B cell (primary cell): ENCODE data around the gene MED16.

Source experiments
- EZH2 ChIP-seq: IDR thresholded peaks from 2 replicates; pipeline ENCODE4 v1.6.1; 2012; ENCODE audit warnings: borderline replicate concordance, low read depth, mild to moderate bottlenecking, moderate library complexity, low read length; ENCODE audit not compliant: insufficient read depth, poor library complexity, severe bottlenecking
- TF ChIP-seq, protein P1 (sequence below): fragments of 200-600 bp; IDR thresholded peaks from one replicate; pipeline ENCODE4 v1.8.0; 2022; ENCODE audit warnings: antibody characterized with exemption, mild to moderate bottlenecking

DNA sequence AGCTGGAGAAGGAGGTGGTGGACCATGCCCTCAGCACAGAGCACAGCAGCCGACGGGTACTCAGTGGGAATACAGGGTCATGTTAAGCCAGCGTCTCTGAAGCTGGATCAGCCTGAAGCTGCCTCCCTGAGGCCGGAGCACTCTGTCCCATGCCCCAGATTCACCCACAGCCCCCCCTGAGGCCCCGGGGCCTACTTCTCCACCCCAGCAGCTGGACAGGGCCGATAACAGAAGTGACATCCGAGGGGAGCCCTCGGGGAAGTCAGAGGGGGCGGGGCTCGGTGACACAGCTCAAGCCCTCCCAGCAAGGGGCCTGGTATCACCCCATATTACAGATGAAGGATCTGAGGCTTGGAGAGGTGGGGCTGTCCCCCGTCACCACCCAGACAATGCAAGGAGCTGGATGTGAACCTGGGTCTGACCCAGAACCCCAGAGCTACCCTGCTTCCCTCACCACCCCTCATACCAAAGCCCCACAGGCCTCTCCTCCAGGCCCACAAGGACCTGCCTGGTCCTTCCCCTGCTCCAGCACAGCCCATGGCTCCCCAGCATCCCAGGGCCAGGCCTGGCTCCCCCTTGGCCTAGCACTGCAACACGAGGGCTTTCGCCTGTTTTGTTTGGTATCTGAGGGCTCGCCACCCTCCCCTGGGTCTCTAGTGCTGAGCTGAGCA is 14.3 kb upstream of the MED16 start:
- TF ChIP-seq, protein P1, sequence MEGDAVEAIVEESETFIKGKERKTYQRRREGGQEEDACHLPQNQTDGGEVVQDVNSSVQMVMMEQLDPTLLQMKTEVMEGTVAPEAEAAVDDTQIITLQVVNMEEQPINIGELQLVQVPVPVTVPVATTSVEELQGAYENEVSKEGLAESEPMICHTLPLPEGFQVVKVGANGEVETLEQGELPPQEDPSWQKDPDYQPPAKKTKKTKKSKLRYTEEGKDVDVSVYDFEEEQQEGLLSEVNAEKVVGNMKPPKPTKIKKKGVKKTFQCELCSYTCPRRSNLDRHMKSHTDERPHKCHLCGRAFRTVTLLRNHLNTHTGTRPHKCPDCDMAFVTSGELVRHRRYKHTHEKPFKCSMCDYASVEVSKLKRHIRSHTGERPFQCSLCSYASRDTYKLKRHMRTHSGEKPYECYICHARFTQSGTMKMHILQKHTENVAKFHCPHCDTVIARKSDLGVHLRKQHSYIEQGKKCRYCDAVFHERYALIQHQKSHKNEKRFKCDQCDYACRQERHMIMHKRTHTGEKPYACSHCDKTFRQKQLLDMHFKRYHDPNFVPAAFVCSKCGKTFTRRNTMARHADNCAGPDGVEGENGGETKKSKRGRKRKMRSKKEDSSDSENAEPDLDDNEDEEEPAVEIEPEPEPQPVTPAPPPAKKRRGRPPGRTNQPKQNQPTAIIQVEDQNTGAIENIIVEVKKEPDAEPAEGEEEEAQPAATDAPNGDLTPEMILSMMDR, result no peak
- TF ChIP-seq EZH2, result no peak
